ENCODE data around the gene PSAT1.

- TF ChIP-seq POLR2A (IDR thresholded peaks at IDR 0.05) = no peak
- TF ChIP-seq, protein P1, sequence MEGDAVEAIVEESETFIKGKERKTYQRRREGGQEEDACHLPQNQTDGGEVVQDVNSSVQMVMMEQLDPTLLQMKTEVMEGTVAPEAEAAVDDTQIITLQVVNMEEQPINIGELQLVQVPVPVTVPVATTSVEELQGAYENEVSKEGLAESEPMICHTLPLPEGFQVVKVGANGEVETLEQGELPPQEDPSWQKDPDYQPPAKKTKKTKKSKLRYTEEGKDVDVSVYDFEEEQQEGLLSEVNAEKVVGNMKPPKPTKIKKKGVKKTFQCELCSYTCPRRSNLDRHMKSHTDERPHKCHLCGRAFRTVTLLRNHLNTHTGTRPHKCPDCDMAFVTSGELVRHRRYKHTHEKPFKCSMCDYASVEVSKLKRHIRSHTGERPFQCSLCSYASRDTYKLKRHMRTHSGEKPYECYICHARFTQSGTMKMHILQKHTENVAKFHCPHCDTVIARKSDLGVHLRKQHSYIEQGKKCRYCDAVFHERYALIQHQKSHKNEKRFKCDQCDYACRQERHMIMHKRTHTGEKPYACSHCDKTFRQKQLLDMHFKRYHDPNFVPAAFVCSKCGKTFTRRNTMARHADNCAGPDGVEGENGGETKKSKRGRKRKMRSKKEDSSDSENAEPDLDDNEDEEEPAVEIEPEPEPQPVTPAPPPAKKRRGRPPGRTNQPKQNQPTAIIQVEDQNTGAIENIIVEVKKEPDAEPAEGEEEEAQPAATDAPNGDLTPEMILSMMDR (IDR thresholded peaks at IDR 0.05) = no peak
These were observed 24.6 kb upstream of the PSAT1 start for GRCh38 chr9:78272307-78272706.
